Upper lobe of left lung (tissue), 4 donors: ENCODE results near the gene ZDHHC20.

Experiments
- CTCF ChIP-seq, 6 experiments: fragments of 450-650 bp in 4 of 6; fragments of 200-600 bp in 2 of 6; sonication (generic) in 2 of 6; IDR thresholded peaks; one replicate each; pipeline ENCODE4 v1.5.1; 2016 to 2019; ENCODE audit warnings: antibody characterized with exemption in 6 of 6
- POLR2A ChIP-seq, 4 donors: fragments of 450-650 bp; IDR thresholded peaks; one replicate each; pipeline ENCODE4 v1.5.1; 2016 to 2017; ENCODE audit warnings: antibody characterized with exemption in 4 of 4, mild to moderate bottlenecking in 2 of 4
- POLR2AphosphoS5 ChIP-seq, 2 donors: sonication (generic); formaldehyde crosslinking; IDR thresholded peaks; one replicate each; pipeline ENCODE4 v1.5.1; 2017; ENCODE audit warnings: antibody characterized with exemption in 2 of 2

DNA sequence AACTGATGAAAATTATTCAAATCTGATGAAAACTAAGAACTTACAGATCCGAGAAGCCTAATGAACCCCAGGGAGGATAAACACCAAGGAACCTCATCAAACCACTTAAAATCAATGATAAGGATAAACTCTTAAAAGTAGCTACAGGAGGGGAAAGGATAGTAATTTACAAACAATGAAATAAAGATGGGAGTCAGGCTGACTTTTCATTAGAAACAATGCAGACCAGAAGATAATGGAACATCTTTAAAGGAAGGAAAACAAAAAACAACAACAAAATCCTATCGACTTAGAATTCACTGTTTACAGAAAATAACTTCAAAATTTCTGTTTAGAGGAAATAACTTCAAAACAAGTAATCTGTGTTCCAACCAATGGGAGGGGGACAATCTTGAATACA is 73.4 kb downstream of the ZDHHC20 start:
- TF ChIP-seq CTCF (IDR thresholded peaks at IDR 0.05): no peak
- TF ChIP-seq POLR2AphosphoS5 (IDR thresholded peaks at IDR 0.05): no peak
- TF ChIP-seq POLR2A (IDR thresholded peaks at IDR 0.05): no peak
